ENCODE data around the gene TUBG1.

GRCh38 chr17:42609182-42609813 is at the start of gene TUBG1, which contains the start of gene RETREG3:
- TF ChIP-seq CTCF (IDR thresholded peaks at IDR 0.05) (peak in 5 of 7 experiments; percentile 5 to 49 (median 28)), EP300 (IDR thresholded peaks at IDR 0.05) (no peak), POLR2A (IDR thresholded peaks at IDR 0.05) (peak in 2 of 4 donors; percentile 41 to 67), POLR2AphosphoS5 (IDR thresholded peaks at IDR 0.05) (peak; percentile 69 to 95 (median 87))
